ENCODE results near the gene HIP1.
"Not testable (repeated sequence)": the region's sequence is repeated elsewhere in the genome, so short reads cannot be mapped to it uniquely, and the experiment has no call there.

The HIP1 gene

GRCh38 chr7:75640201-75640600, 98.5 kb downstream of the HIP1 start:
- H3K27me3 ChIP-seq (ENCODE audit: control insufficient read depth, insufficient read depth, low read length) = no peaks in the 10 kb centered on the region
- no peaks in the 10 kb centered on the region for H3K9me3 ChIP-seq (ENCODE audit: control insufficient read depth, insufficient read depth, low read length)
- H3K9ac ChIP-seq (ENCODE audit: low read depth, low read length) = peak overlapping the region; percentile 91
- no peaks in the 10 kb centered on the region for H3K36me3 ChIP-seq (ENCODE audit: control insufficient read depth, insufficient read depth, low read length)
- peak overlapping the region; percentile 66 for H3K4me3 ChIP-seq (ENCODE audit: low read depth, low read length)
- peaks cover 13% of the 10 kb centered on the region for H3K4me1 ChIP-seq (ENCODE audit: control insufficient read depth, insufficient read depth, low read length)

GRCh38 chr7:75639886-75640190, 98.9 kb downstream of the HIP1 start:
- Histone ChIP-seq H3K9me3 (ENCODE audit: control insufficient read depth, insufficient read depth, low read length) (no peaks in the 10 kb centered on the region), H3K4me3 (ENCODE audit: low read depth, low read length) (peak overlapping the region; percentile 66), H3K36me3 (ENCODE audit: control insufficient read depth, insufficient read depth, low read length) (no peaks in the 10 kb centered on the region), H3K9ac (ENCODE audit: low read depth, low read length) (peak overlapping the region; percentile 91), H3K27me3 (ENCODE audit: control insufficient read depth, insufficient read depth, low read length) (no peaks in the 10 kb centered on the region), H3K4me1 (ENCODE audit: control insufficient read depth, insufficient read depth, low read length) (peaks cover 13% of the 10 kb centered on the region)

- H3K4me3 ChIP-seq (ENCODE audit: low read depth, low read length) = peak overlapping the region; percentile 96
Measured at GRCh38 chr7:75639071-75639885, 99.5 kb downstream of the HIP1 start.

GRCh38 chr7:75638594-75639070, 100.1 kb downstream of the HIP1 start:
- Histone ChIP-seq H3K27me3 (ENCODE audit: control insufficient read depth, insufficient read depth, low read length) (no peaks in the 10 kb centered on the region), H3K9ac (ENCODE audit: low read depth, low read length) (peak overlapping the region; percentile 81), H3K4me1 (ENCODE audit: control insufficient read depth, insufficient read depth, low read length) (peaks cover 10% of the 10 kb centered on the region), H3K36me3 (ENCODE audit: control insufficient read depth, insufficient read depth, low read length) (no peaks in the 10 kb centered on the region), H3K9me3 (ENCODE audit: control insufficient read depth, insufficient read depth, low read length) (no peaks in the 10 kb centered on the region), H3K4me3 (ENCODE audit: low read depth, low read length) (peak overlapping the region; percentile 96)

More at GRCh38 chr7:75639071-75639885, 99.5 kb downstream of the HIP1 start:
- Histone ChIP-seq H3K4me1 (ENCODE audit: control insufficient read depth, insufficient read depth, low read length) (peaks cover 10% of the 10 kb centered on the region), H3K36me3 (ENCODE audit: control insufficient read depth, insufficient read depth, low read length) (no peaks in the 10 kb centered on the region), H3K27me3 (ENCODE audit: control insufficient read depth, insufficient read depth, low read length) (no peaks in the 10 kb centered on the region), H3K9ac (ENCODE audit: low read depth, low read length) (peak overlapping the region; percentile 91), H3K9me3 (ENCODE audit: control insufficient read depth, insufficient read depth, low read length) (no peaks in the 10 kb centered on the region)

GRCh38 chr7:75637854-75638593, 100.7 kb downstream of the HIP1 start:
- H3K9ac ChIP-seq (ENCODE audit: low read depth, low read length) = peak overlapping the region; percentile 81
- peaks cover 10% of the 10 kb centered on the region for H3K4me1 ChIP-seq (ENCODE audit: control insufficient read depth, insufficient read depth, low read length)
- peaks cover under 1% of the 10 kb centered on the region for H3K36me3 ChIP-seq (ENCODE audit: control insufficient read depth, insufficient read depth, low read length)
- no peaks in the 10 kb centered on the region for H3K27me3 ChIP-seq (ENCODE audit: control insufficient read depth, insufficient read depth, low read length)
- no peaks in the 10 kb centered on the region for H3K9me3 ChIP-seq (ENCODE audit: control insufficient read depth, insufficient read depth, low read length)
- peak overlapping the region; percentile 96 for H3K4me3 ChIP-seq (ENCODE audit: low read depth, low read length)

GRCh38 chr7:75635036-75635435, 103.7 kb downstream of the HIP1 start:
- Histone ChIP-seq H3K4me3 (ENCODE audit: low read depth, low read length) (no peak overlapping the region), H3K9ac (ENCODE audit: low read depth, low read length) (no peak overlapping the region), H3K4me1 (ENCODE audit: control insufficient read depth, insufficient read depth, low read length) (peaks cover 5% of the 10 kb centered on the region), H3K36me3 (ENCODE audit: control insufficient read depth, insufficient read depth, low read length) (peaks cover 3% of the 10 kb centered on the region), H3K27me3 (ENCODE audit: control insufficient read depth, insufficient read depth, low read length) (no peaks in the 10 kb centered on the region), H3K9me3 (ENCODE audit: control insufficient read depth, insufficient read depth, low read length) (no peaks in the 10 kb centered on the region)

- not testable (repeated sequence) for H3K4me3 ChIP-seq (ENCODE audit: low read depth, low read length); H3K36me3 ChIP-seq (ENCODE audit: control insufficient read depth, insufficient read depth, low read length); H3K9ac ChIP-seq (ENCODE audit: low read depth, low read length); H3K9me3 ChIP-seq (ENCODE audit: control insufficient read depth, insufficient read depth, low read length); H3K27me3 ChIP-seq (ENCODE audit: control insufficient read depth, insufficient read depth, low read length); H3K4me1 ChIP-seq (ENCODE audit: control insufficient read depth, insufficient read depth, low read length)
Measured at GRCh38 chr7:75632587-75632986, 106.2 kb downstream of the HIP1 start.

- H3K9ac ChIP-seq (ENCODE audit: low read depth, low read length) = no peak overlapping the region
- H3K4me1 ChIP-seq (ENCODE audit: control insufficient read depth, insufficient read depth, low read length) = peaks cover under 1% of the 10 kb centered on the region
- peaks cover 6% of the 10 kb centered on the region for H3K36me3 ChIP-seq (ENCODE audit: control insufficient read depth, insufficient read depth, low read length)
Measured at GRCh38 chr7:75631711-75632110, 107.0 kb downstream of the HIP1 start.

GRCh38 chr7:75630549-75630948, 108.2 kb downstream of the HIP1 start:
- H3K36me3 ChIP-seq (ENCODE audit: control insufficient read depth, insufficient read depth, low read length) = peaks cover 6% of the 10 kb centered on the region
- no peak overlapping the region for H3K4me3 ChIP-seq (ENCODE audit: low read depth, low read length)
- no peaks in the 10 kb centered on the region for H3K9me3 ChIP-seq (ENCODE audit: control insufficient read depth, insufficient read depth, low read length)
- H3K4me1 ChIP-seq (ENCODE audit: control insufficient read depth, insufficient read depth, low read length) = no peaks in the 10 kb centered on the region
- H3K9ac ChIP-seq (ENCODE audit: low read depth, low read length) = no peak overlapping the region
- H3K27me3 ChIP-seq (ENCODE audit: control insufficient read depth, insufficient read depth, low read length) = no peaks in the 10 kb centered on the region

More at GRCh38 chr7:75631711-75632110, 107.0 kb downstream of the HIP1 start:
- no peak overlapping the region for H3K4me3 ChIP-seq (ENCODE audit: low read depth, low read length)
- H3K27me3 ChIP-seq (ENCODE audit: control insufficient read depth, insufficient read depth, low read length) = no peaks in the 10 kb centered on the region
- H3K9me3 ChIP-seq (ENCODE audit: control insufficient read depth, insufficient read depth, low read length) = no peaks in the 10 kb centered on the region

GRCh38 chr7:75629044-75629443, 109.7 kb downstream of the HIP1 start:
- no peaks in the 10 kb centered on the region for H3K9me3 ChIP-seq (ENCODE audit: control insufficient read depth, insufficient read depth, low read length)
- H3K4me3 ChIP-seq (ENCODE audit: low read depth, low read length) = no peak overlapping the region
- peaks cover 7% of the 10 kb centered on the region for H3K36me3 ChIP-seq (ENCODE audit: control insufficient read depth, insufficient read depth, low read length)
- no peaks in the 10 kb centered on the region for H3K27me3 ChIP-seq (ENCODE audit: control insufficient read depth, insufficient read depth, low read length)
- no peaks in the 10 kb centered on the region for H3K4me1 ChIP-seq (ENCODE audit: control insufficient read depth, insufficient read depth, low read length)
- H3K9ac ChIP-seq (ENCODE audit: low read depth, low read length) = no peak overlapping the region

GRCh38 chr7:75628055-75628454, 110.7 kb downstream of the HIP1 start:
- Histone ChIP-seq H3K4me1 (ENCODE audit: control insufficient read depth, insufficient read depth, low read length) (no peaks in the 10 kb centered on the region), H3K36me3 (ENCODE audit: control insufficient read depth, insufficient read depth, low read length) (peaks cover 8% of the 10 kb centered on the region), H3K4me3 (ENCODE audit: low read depth, low read length) (no peak overlapping the region), H3K9ac (ENCODE audit: low read depth, low read length) (no peak overlapping the region), H3K9me3 (ENCODE audit: control insufficient read depth, insufficient read depth, low read length) (no peaks in the 10 kb centered on the region), H3K27me3 (ENCODE audit: control insufficient read depth, insufficient read depth, low read length) (no peaks in the 10 kb centered on the region)

- H3K9ac ChIP-seq (ENCODE audit: low read depth, low read length) = no peak overlapping the region
- no peaks in the 10 kb centered on the region for H3K9me3 ChIP-seq (ENCODE audit: control insufficient read depth, insufficient read depth, low read length)
- H3K27me3 ChIP-seq (ENCODE audit: control insufficient read depth, insufficient read depth, low read length) = no peaks in the 10 kb centered on the region
- H3K36me3 ChIP-seq (ENCODE audit: control insufficient read depth, insufficient read depth, low read length) = peaks cover 6% of the 10 kb centered on the region
- no peaks in the 10 kb centered on the region for H3K4me1 ChIP-seq (ENCODE audit: control insufficient read depth, insufficient read depth, low read length)
- H3K4me3 ChIP-seq (ENCODE audit: low read depth, low read length) = no peak overlapping the region
Measured at GRCh38 chr7:75626954-75627353, 111.8 kb downstream of the HIP1 start.

Measured in iPS-15b (cell line).